ENCODE results near the gene CD83.

Gene CD83

DNA sequence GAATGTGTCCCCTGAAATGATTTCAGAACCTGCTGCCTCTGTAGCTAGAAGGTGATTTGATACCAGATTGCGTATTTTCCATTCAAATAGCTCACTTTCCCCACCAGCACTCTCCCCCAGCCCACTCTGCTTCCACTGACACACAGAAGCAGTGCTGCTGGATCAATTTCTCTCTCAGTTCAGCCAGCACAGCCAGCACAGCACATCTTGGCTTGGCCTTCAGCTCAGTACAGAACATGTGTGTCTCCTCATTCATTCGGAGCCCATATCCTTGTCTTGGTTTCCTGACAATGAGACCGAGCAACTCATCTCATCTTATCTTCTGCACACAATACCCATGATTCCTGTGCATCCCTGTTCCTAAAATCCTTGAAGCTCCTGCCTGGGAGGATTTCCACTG, 33.8 kb upstream of the CD83 start:
- TF ChIP-seq CTCF (IDR thresholded peaks at IDR 0.05; ENCODE audit: low read length, missing control alignments), result no peak
- no peak for DNase-seq (ENCODE audit: low read depth)
- H3K4me3 ChIP-seq (replicated peaks; ENCODE audit: low read depth, low read length), result no peak overlapping the region

DNA sequence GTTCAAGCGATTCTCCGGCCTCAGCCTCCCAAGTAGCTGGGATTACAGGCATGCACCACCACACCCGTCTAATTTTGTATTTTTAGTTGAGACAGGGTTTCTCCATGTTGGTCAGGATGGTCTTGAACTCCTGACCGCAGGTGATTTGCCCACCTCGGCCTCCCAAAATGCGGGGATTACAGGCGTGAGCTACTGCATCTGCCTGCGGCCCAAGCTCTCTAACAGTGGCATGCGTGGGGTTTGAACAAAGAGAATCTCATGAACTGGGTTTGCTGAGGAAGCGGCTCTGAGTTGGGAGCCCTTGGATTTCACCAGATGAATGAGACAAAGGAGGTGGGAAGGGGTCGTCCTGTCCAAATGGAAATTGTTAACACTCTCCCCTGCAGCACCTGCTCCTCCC, 33.2 kb upstream of the CD83 start:
- TF ChIP-seq CTCF (IDR thresholded peaks at IDR 0.05; ENCODE audit: low read length, missing control alignments), result no peak
- no peak for DNase-seq (ENCODE audit: low read depth)
- H3K4me3 ChIP-seq (replicated peaks; ENCODE audit: low read depth, low read length), result no peak overlapping the region

GRCh38 chr6:14085176-14085787, 32.3 kb upstream of the CD83 start:
- no peak for TF ChIP-seq CTCF (IDR thresholded peaks at IDR 0.05; ENCODE audit: low read length, missing control alignments)
- no peak for DNase-seq (ENCODE audit: low read depth)
- H3K4me3 ChIP-seq (replicated peaks; ENCODE audit: low read depth, low read length), result no peak overlapping the region

GRCh38 chr6:14086701-14087100, 30.9 kb upstream of the CD83 start:
- no peak for TF ChIP-seq CTCF (IDR thresholded peaks at IDR 0.05; ENCODE audit: low read length, missing control alignments)
- DNase-seq (ENCODE audit: low read depth), result no peak
- H3K4me3 ChIP-seq (replicated peaks; ENCODE audit: low read depth, low read length), result no peak overlapping the region

DNA sequence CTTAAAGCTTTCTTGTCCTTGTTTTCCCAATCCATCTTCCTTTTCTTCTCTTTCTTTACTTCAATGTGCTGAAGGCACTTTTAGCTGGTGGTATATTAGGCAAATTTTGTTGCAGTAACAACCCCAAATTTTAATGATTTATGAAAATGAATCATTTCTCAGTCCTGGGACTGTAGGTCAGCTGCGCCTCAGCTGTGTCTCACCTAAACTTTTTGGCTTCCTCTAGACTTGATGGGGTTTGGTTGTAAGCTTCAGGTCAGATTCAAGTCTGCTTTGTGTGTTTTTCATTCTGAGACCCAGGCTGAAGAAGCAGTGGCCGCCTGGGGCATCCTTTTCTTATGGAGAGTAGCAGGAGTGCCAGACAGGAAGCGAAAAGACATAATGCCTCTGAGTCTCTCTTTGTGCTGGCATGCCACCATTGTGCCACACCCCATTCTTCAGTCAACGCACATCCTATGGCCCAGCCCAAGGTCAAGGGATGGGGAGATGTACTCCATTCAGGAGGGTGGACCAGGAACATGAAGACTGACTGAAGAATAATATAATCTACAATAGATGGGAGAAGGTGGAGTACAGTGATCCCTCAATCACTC, 28.9 kb upstream of the CD83 start:
- H3K4me3 ChIP-seq (replicated peaks; ENCODE audit: low read depth, low read length), result no peak overlapping the region
- no peak for TF ChIP-seq CTCF (IDR thresholded peaks at IDR 0.05; ENCODE audit: low read length, missing control alignments)
- DNase-seq (ENCODE audit: low read depth), result no peak

DNA sequence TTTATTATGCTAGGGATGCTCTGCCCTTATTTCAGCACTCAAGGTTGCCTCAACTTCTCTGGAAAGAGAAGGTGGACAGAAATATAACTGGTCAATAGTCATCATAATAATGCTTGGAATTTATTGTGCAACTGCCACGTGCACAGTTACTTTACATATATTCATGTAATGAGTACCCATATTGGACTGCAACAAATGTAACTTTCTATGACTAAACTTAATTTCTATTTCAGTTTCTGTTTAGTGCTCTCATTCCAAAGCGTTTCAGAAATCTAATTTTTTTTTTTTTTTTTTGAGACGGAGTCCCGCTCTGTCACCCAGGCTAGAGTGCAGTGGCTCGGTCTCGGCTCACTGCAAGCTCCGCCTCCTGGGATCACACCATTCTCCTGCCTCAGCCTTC, 28.3 kb upstream of the CD83 start:
- no peak for DNase-seq (ENCODE audit: low read depth)
- no peak for TF ChIP-seq CTCF (IDR thresholded peaks at IDR 0.05; ENCODE audit: low read length, missing control alignments)
- no peak overlapping the region for H3K4me3 ChIP-seq (replicated peaks; ENCODE audit: low read depth, low read length)

Measured in fibroblast of pulmonary artery (primary cell).